RWPE2 (cell line): ENCODE results near the gene HRCT1.

Experiments used
- ATAC-seq: fragments of 200-7000 bp; cut with Tn5 transposase; 3 replicates; pipeline ENCODE4 v1.9.1; 2021; ENCODE audit warnings: low read depth
- DNase-seq: peaks from one replicate; pipeline ENCODE4 v3.0.0-alpha.2; 2020; ENCODE audit warnings: low spot score
- H3K27ac ChIP-seq: fragments of 450-650 bp; 2 replicates; pipeline ENCODE4 v1.5.1; 2017; ENCODE audit warnings: mild to moderate bottlenecking; ENCODE audit not compliant: poor library complexity, severe bottlenecking
- H3K27me3 ChIP-seq: fragments of 250-450 bp; sonication (Bioruptor Pico); 2 replicates; pipeline ENCODE4 v1.5.1; 2021; ENCODE audit warnings: mild to moderate bottlenecking, moderate library complexity; ENCODE audit not compliant: insufficient read depth, poor library complexity, severe bottlenecking
- H3K36me3 ChIP-seq: fragments of 250-450 bp; sonication (Bioruptor Pico); 2 replicates; pipeline ENCODE4 v1.5.1; 2020; ENCODE audit warnings: low read depth, mild to moderate bottlenecking, moderate library complexity
- H3K4me1 ChIP-seq: fragments of 250-450 bp; sonication (Bioruptor Pico); 2 replicates; pipeline ENCODE4 v1.5.1; 2021; ENCODE audit warnings: mild to moderate bottlenecking, moderate library complexity; ENCODE audit not compliant: insufficient read depth, poor library complexity, severe bottlenecking
- H3K4me3 ChIP-seq: fragments of 250-450 bp; sonication (Bioruptor Pico); 2 replicates; pipeline ENCODE4 v1.5.1; 2021; ENCODE audit warnings: mild to moderate bottlenecking, moderate library complexity; ENCODE audit not compliant: severe bottlenecking
- H3K9me3 ChIP-seq: fragments of 250-450 bp; sonication (Bioruptor Pico); 2 replicates; pipeline ENCODE4 v1.5.1; 2021; ENCODE audit warnings: mild to moderate bottlenecking, moderate library complexity; ENCODE audit not compliant: severe bottlenecking
- TF ChIP-seq, protein P1 (sequence below): fragments of 450-650 bp; IDR thresholded peaks from one replicate; pipeline ENCODE4 v1.5.1; 2017; ENCODE audit warnings: mild to moderate bottlenecking, moderate library complexity; ENCODE audit not compliant: poor library complexity, severe bottlenecking

HRCT1 gene

GRCh38 chr9:35899021-35899420, 7.0 kb upstream of the HRCT1 start:
- H3K4me1 ChIP-seq = no peaks in the 10 kb centered on the region
- no peak overlapping the region for H3K4me3 ChIP-seq
- DNase-seq (no peak), ATAC-seq (no peak)
- no peak overlapping the region for H3K27ac ChIP-seq
- H3K9me3 ChIP-seq = no peaks in the 10 kb centered on the region
- TF ChIP-seq, protein P1, sequence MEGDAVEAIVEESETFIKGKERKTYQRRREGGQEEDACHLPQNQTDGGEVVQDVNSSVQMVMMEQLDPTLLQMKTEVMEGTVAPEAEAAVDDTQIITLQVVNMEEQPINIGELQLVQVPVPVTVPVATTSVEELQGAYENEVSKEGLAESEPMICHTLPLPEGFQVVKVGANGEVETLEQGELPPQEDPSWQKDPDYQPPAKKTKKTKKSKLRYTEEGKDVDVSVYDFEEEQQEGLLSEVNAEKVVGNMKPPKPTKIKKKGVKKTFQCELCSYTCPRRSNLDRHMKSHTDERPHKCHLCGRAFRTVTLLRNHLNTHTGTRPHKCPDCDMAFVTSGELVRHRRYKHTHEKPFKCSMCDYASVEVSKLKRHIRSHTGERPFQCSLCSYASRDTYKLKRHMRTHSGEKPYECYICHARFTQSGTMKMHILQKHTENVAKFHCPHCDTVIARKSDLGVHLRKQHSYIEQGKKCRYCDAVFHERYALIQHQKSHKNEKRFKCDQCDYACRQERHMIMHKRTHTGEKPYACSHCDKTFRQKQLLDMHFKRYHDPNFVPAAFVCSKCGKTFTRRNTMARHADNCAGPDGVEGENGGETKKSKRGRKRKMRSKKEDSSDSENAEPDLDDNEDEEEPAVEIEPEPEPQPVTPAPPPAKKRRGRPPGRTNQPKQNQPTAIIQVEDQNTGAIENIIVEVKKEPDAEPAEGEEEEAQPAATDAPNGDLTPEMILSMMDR = no peak
- no peaks in the 10 kb centered on the region for H3K36me3 ChIP-seq
- no peaks in the 10 kb centered on the region for H3K27me3 ChIP-seq

DNA sequence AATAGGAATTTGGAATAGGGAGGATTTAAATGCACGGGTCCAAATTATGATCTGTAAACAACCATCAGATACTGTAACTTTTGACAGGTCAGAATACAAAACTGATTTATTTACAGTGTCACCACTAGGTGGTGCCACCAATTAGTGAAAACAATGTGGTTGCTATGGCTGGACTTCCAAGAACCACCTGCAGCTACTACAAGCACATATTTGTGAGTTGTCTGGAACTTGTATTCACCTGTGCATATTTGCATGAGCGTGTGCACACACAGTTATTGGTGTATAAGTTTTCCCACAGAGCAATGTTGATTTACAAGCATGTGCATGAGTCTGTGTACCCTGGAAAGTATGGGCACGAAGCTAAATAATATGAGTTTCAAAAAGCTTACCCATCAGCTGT, 3.0 kb upstream of the HRCT1 start:
- no peak overlapping the region for H3K27ac ChIP-seq
- H3K27me3 ChIP-seq = no peaks in the 10 kb centered on the region
- TF ChIP-seq, protein P1 = peak; percentile 86
- DNase-seq (no peak), ATAC-seq (no peak)
- no peaks in the 10 kb centered on the region for H3K36me3 ChIP-seq
- H3K4me1 ChIP-seq = peaks cover 27% of the 10 kb centered on the region
- H3K4me3 ChIP-seq = no peak overlapping the region
- no peaks in the 10 kb centered on the region for H3K9me3 ChIP-seq

GRCh38 chr9:35904338-35904737, 1.7 kb upstream of the HRCT1 start:
- ATAC-seq (no peak), DNase-seq (no peak)
- TF ChIP-seq, protein P1 = no peak
- Histone ChIP-seq H3K4me3 (no peak overlapping the region), H3K27me3 (no peaks in the 10 kb centered on the region), H3K4me1 (peaks cover 40% of the 10 kb centered on the region), H3K27ac (peak overlapping the region; percentile 99), H3K36me3 (no peaks in the 10 kb centered on the region), H3K9me3 (no peaks in the 10 kb centered on the region)

DNA sequence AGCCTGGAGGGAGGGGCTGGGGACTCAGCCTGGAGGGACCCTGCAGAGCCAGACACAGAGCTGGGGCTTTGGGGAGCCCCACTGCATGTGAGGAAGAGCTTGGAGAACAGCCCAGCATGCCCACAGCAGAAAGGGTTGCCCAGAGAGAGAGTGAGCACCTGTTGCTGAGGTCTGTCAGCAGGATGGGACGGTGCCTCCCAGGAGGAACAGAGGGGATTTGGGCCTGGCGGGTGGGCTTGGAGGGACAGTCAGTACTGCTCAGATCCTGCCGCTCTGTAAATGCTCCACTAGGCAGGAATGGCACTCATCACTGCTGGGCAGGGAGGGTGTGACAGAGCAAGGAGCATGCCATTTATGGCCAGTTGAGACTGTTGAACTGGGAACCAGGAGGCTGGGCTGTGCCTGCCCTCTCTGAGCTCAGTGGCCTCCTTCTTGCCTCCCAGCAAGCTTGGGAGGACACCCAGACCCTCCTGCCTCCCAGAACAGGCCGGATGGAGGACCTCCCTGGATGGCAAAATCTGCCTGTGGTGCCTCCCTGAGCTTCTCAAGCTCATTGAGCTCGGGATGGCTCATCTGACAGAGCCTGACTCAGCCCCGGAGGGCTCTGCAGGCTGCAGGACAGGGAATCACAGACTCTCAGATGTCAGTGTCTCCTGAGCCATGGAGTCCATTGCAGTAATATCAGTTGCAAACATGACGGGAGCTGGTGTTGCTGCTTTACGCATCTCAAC, 786 bp upstream of the HRCT1 start:
- Histone ChIP-seq H3K9me3 (no peaks in the 10 kb centered on the region), H3K4me3 (no peak overlapping the region), H3K27me3 (no peaks in the 10 kb centered on the region), H3K36me3 (no peaks in the 10 kb centered on the region), H3K4me1 (peaks cover 41% of the 10 kb centered on the region), H3K27ac (peak overlapping the region; percentile 99)
- ATAC-seq (peak; percentile 39; the same call in 2 of the 3 replicates), DNase-seq (no peak)
- TF ChIP-seq, protein P1 = no peak
